Measurements from ENCODE around the gene C16orf89.

Gene C16orf89

DNA sequence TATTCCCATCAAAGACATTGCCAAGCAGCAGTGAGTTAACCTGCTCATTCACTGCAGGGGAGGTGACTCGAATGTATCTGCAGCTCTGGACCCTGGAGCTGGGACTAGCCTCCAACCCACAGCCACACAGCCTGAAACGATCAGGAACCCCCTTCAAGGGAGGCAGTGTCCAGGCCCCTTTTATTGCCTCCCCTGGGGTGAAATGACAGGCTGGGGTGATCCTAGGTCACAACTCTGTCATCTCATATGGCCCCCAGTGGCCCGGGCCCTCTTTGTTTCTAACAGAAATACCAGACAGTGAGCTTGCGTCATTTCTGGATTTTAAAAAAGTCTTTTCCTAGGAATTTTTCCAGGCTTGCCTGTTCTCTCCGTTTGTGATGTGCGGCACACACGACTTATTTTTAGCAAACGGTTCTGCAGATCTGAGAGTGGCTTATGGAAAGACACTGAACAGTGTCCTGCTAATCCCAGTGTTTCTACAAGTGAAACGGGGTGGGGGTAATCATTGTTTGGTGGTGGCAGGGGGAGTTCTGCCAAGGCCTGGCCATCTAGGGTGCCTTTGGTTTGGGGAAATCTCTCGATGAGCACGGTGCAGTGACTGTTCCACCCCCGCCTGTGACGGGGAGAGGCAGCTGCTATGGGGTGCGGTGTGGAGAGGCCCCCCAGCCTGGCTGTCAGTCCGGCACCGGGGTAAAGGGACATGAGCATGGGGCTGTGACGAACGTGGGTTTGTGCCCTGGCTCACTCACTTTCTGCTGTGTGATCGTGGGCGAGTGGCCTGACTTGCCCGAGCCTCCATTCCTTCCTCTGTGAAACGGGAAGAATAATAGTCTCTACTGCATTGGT is 59.2 kb downstream of the C16orf89 start:
- no peak for DNase-seq (ENCODE audit: extremely low read depth, low read depth)
- TF ChIP-seq, protein P1, sequence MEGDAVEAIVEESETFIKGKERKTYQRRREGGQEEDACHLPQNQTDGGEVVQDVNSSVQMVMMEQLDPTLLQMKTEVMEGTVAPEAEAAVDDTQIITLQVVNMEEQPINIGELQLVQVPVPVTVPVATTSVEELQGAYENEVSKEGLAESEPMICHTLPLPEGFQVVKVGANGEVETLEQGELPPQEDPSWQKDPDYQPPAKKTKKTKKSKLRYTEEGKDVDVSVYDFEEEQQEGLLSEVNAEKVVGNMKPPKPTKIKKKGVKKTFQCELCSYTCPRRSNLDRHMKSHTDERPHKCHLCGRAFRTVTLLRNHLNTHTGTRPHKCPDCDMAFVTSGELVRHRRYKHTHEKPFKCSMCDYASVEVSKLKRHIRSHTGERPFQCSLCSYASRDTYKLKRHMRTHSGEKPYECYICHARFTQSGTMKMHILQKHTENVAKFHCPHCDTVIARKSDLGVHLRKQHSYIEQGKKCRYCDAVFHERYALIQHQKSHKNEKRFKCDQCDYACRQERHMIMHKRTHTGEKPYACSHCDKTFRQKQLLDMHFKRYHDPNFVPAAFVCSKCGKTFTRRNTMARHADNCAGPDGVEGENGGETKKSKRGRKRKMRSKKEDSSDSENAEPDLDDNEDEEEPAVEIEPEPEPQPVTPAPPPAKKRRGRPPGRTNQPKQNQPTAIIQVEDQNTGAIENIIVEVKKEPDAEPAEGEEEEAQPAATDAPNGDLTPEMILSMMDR (IDR thresholded peaks at IDR 0.05; ENCODE audit: low read depth, low read length, missing control alignments) = no peak
- no peak overlapping the region for H3K4me3 ChIP-seq (replicated peaks; ENCODE audit: low read depth, low read length)

DNA sequence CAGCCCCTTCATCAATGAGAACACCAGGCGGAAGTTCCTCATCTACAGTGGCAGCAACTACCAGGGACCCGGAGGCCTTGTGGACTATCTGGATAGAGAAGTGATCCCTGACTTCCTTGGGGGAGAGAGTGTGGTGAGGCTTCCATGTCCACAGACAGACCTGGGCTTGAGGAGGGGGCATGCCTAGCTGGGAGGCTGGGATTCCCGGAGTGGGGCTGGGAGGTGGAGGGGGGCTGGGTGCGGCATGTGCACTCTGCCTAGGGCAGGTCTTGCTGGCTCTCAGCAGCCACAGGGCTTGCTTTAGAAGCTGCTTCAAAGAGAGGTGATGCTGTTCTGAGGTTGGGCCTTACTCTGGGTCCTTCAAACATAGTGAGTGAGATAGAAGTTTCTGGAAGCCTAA is 59.8 kb downstream of the C16orf89 start:
- TF ChIP-seq, protein P1 (IDR thresholded peaks at IDR 0.05; ENCODE audit: low read depth, low read length, missing control alignments) = no peak
- no peak overlapping the region for H3K4me3 ChIP-seq (replicated peaks; ENCODE audit: low read depth, low read length)
- DNase-seq (ENCODE audit: extremely low read depth, low read depth) = no peak

DNA sequence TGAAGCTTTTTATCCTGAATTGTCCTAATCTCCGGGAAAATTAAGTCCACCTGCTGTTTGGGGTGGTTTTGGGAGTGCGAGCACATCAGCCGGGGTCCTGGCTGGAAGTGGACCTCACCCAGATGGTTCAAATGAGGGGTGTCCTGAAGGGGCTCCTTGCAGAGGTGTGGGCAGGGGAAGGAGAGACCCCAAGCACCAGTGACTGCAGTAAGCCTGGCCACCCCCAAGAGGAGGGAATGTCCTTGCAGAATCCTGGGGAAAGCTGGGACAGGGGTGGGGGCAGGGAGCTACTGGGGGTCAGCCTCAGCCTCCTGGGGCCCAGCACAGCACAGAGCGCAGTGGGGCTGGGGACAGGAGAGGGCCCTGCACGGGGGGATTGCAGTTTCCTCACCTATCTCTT is 61.4 kb downstream of the C16orf89 start:
- DNase-seq (ENCODE audit: extremely low read depth, low read depth) = no peak

DNA sequence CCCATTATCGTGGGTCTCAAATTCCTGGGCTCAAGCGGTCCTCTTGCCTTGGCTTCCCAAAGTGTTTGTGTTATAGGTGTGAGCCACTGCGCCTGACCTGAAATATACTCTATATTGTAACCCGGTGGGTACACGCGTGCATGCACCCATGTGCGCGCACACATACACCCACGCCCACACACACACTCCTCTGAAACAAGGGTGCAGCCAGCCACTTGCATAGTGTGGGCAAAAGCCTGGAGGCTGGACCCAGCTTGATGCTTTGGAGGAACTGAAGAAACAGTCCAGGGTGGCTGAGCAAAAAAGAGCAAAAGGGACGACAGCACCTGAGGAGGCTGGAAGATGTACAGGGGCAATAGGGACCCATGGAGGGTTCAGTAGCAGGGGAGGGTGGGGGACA is 61.9 kb downstream of the C16orf89 start:
- DNase-seq (ENCODE audit: extremely low read depth, low read depth) = no peak
- TF ChIP-seq, protein P1 (IDR thresholded peaks at IDR 0.05; ENCODE audit: low read depth, low read length, missing control alignments) = no peak
- no peak overlapping the region for H3K4me3 ChIP-seq (replicated peaks; ENCODE audit: low read depth, low read length)

More for the DNA sequence above, 61.4 kb downstream of the C16orf89 start:
- no peak overlapping the region for H3K4me3 ChIP-seq (replicated peaks; ENCODE audit: low read depth, low read length)
- TF ChIP-seq, protein P1 (IDR thresholded peaks at IDR 0.05; ENCODE audit: low read depth, low read length, missing control alignments) = no peak

DNA sequence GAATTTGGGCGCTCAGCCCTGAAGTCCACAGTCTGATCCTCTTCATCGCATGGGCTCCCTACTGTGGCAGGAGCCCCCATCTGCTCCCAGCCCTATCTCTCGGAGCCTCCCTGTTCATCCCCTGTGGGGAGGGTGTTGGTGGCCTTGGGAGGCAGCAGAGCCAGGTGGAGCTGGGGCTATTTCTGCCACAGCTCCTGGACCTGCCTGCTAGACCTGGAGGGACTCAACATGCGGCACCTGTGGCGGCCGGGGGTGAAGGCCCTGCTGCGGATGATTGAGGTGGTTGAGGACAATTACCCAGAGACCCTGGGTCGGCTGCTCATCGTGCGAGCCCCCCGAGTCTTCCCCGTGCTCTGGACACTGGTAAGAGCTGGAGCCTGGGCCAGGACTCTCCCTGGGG is 62.5 kb downstream of the C16orf89 start:
- H3K4me3 ChIP-seq (replicated peaks; ENCODE audit: low read depth, low read length) = no peak overlapping the region
- TF ChIP-seq, protein P1 (IDR thresholded peaks at IDR 0.05; ENCODE audit: low read depth, low read length, missing control alignments) = no peak
- DNase-seq (ENCODE audit: extremely low read depth, low read depth) = no peak

DNA sequence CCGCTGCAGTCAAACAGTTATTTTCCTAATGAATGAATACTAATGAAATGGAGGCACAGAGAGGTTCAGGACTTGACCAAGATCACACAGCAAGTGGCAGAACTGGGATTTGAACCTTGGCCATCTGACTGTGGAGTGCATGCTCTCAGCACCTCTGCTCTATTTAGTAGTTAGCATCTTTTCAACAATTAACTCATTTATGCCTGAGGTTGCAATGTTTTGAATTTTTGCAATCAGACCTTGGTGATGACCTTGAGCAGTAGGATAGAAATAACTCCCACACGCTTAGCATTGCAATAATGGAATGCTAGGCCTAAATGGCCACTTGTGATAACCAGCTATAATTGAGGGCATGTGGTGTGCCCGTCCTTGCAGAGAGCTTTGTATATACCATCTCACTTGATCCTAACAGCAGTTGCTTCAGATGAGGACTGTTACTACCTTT is 63.0 kb downstream of the C16orf89 start:
- DNase-seq (ENCODE audit: extremely low read depth, low read depth) = no peak
- TF ChIP-seq, protein P1 (IDR thresholded peaks at IDR 0.05; ENCODE audit: low read depth, low read length, missing control alignments) = no peak
- no peak overlapping the region for H3K4me3 ChIP-seq (replicated peaks; ENCODE audit: low read depth, low read length)
